Measurements from ENCODE around the gene DPP3.

GRCh38 chr11:66488957-66489356 is 8.7 kb downstream of the DPP3 start:
- TF ChIP-seq, protein P1, sequence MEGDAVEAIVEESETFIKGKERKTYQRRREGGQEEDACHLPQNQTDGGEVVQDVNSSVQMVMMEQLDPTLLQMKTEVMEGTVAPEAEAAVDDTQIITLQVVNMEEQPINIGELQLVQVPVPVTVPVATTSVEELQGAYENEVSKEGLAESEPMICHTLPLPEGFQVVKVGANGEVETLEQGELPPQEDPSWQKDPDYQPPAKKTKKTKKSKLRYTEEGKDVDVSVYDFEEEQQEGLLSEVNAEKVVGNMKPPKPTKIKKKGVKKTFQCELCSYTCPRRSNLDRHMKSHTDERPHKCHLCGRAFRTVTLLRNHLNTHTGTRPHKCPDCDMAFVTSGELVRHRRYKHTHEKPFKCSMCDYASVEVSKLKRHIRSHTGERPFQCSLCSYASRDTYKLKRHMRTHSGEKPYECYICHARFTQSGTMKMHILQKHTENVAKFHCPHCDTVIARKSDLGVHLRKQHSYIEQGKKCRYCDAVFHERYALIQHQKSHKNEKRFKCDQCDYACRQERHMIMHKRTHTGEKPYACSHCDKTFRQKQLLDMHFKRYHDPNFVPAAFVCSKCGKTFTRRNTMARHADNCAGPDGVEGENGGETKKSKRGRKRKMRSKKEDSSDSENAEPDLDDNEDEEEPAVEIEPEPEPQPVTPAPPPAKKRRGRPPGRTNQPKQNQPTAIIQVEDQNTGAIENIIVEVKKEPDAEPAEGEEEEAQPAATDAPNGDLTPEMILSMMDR (IDR thresholded peaks at IDR 0.05; ENCODE audit: insufficient read depth, low read length) = no peak
- TF ChIP-seq GABPA (IDR thresholded peaks at IDR 0.05; ENCODE audit: low read depth) (no peak), POLR2AphosphoS5 (IDR thresholded peaks at IDR 0.05; ENCODE audit: low read depth) (no peak), SPI1 (IDR thresholded peaks at IDR 0.05; ENCODE audit: borderline replicate concordance, low read depth) (no peak)

Measured in HL-60 (cell line).